ENCODE results near the gene LRRC8D. TPM values are rescaled to one million over a fixed set of nuclear protein-coding genes. Genes with fewer than 3 reads are reported as not detected.
"Not testable (repeated sequence)": the region's sequence is repeated elsewhere in the genome, so short reads cannot be mapped to it uniquely, and the experiment has no call there.

Gene LRRC8D
- total RNA-seq, 1 donor from 2014 or later = 30.6 TPM

- Histone ChIP-seq H3K36me3 (ENCODE audit: control insufficient read depth, insufficient read depth, low read length) (no peaks in the 10 kb centered on the region), H3K4me3 (ENCODE audit: low read depth, low read length) (no peak overlapping the region), H3K27me3 (ENCODE audit: control insufficient read depth, insufficient read depth, low read length) (no peaks in the 10 kb centered on the region)
- no peak for DNase-seq (ENCODE audit: low read depth)
- no peak for TF ChIP-seq CTCF (IDR thresholded peaks at IDR 0.05; ENCODE audit: insufficient read depth, low read length, poor library complexity, severe bottlenecking)
Measured at GRCh38 chr1:89917353-89917752, 96.5 kb downstream of the LRRC8D start.

- no peaks in the 10 kb centered on the region for H3K36me3 ChIP-seq (ENCODE audit: control insufficient read depth, insufficient read depth, low read length)
- H3K27me3 ChIP-seq (ENCODE audit: control insufficient read depth, insufficient read depth, low read length) = no peaks in the 10 kb centered on the region
- no peak for TF ChIP-seq CTCF (IDR thresholded peaks at IDR 0.05; ENCODE audit: insufficient read depth, low read length, poor library complexity, severe bottlenecking)
- no peak for DNase-seq (ENCODE audit: low read depth)
- no peak overlapping the region for H3K4me3 ChIP-seq (ENCODE audit: low read depth, low read length)
Measured at GRCh38 chr1:89918127-89918793, 97.4 kb downstream of the LRRC8D start.

- H3K36me3 ChIP-seq (ENCODE audit: control insufficient read depth, insufficient read depth, low read length) = no peaks in the 10 kb centered on the region
- no peak for DNase-seq (ENCODE audit: low read depth)
Measured at GRCh38 chr1:89918794-89919155, 97.9 kb downstream of the LRRC8D start.

GRCh38 chr1:89919174-89919573 is 98.3 kb downstream of the LRRC8D start:
- Histone ChIP-seq H3K36me3 (ENCODE audit: control insufficient read depth, insufficient read depth, low read length) (no peaks in the 10 kb centered on the region), H3K27me3 (ENCODE audit: control insufficient read depth, insufficient read depth, low read length) (no peaks in the 10 kb centered on the region), H3K4me3 (ENCODE audit: low read depth, low read length) (no peak overlapping the region)
- TF ChIP-seq CTCF (IDR thresholded peaks at IDR 0.05; ENCODE audit: insufficient read depth, low read length, poor library complexity, severe bottlenecking) = no peak
- DNase-seq (ENCODE audit: low read depth) = no peak

More at GRCh38 chr1:89918794-89919155, 97.9 kb downstream of the LRRC8D start:
- TF ChIP-seq CTCF (IDR thresholded peaks at IDR 0.05; ENCODE audit: insufficient read depth, low read length, poor library complexity, severe bottlenecking) = no peak
- no peak overlapping the region for H3K4me3 ChIP-seq (ENCODE audit: low read depth, low read length)
- no peaks in the 10 kb centered on the region for H3K27me3 ChIP-seq (ENCODE audit: control insufficient read depth, insufficient read depth, low read length)

DNA sequence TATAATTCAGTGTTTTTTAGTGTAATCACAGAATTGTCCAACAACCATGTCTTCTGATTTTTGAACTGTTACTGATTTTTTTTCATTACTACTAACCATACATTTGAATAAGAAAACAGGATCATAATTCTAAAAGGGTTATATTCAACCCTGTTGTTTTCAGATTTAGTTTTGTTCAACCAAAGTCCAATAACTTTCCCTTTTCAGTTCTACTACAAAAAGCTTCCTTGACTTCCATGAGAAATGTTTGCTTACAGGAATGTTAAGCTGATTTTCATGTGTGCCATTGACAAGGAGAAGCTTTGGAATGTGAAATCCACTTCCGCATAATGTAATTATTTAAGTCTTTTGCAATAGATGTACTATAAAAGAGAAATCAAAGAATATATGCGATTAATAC is 102.1 kb downstream of the LRRC8D start:
- no peaks in the 10 kb centered on the region for H3K36me3 ChIP-seq (ENCODE audit: control insufficient read depth, insufficient read depth, low read length)
- H3K4me3 ChIP-seq (ENCODE audit: low read depth, low read length) = no peak overlapping the region
- H3K27me3 ChIP-seq (ENCODE audit: control insufficient read depth, insufficient read depth, low read length) = no peaks in the 10 kb centered on the region
- TF ChIP-seq CTCF (IDR thresholded peaks at IDR 0.05; ENCODE audit: insufficient read depth, low read length, poor library complexity, severe bottlenecking) = no peak
- DNase-seq (ENCODE audit: low read depth) = no peak

- TF ChIP-seq CTCF (IDR thresholded peaks at IDR 0.05; ENCODE audit: insufficient read depth, low read length, poor library complexity, severe bottlenecking) = no peak
- Histone ChIP-seq H3K27me3 (ENCODE audit: control insufficient read depth, insufficient read depth, low read length) (no peaks in the 10 kb centered on the region), H3K4me3 (ENCODE audit: low read depth, low read length) (no peak overlapping the region), H3K36me3 (ENCODE audit: control insufficient read depth, insufficient read depth, low read length) (no peaks in the 10 kb centered on the region)
- DNase-seq (ENCODE audit: low read depth) = no peak
Measured at GRCh38 chr1:89923517-89923916, 102.7 kb downstream of the LRRC8D start.

DNA sequence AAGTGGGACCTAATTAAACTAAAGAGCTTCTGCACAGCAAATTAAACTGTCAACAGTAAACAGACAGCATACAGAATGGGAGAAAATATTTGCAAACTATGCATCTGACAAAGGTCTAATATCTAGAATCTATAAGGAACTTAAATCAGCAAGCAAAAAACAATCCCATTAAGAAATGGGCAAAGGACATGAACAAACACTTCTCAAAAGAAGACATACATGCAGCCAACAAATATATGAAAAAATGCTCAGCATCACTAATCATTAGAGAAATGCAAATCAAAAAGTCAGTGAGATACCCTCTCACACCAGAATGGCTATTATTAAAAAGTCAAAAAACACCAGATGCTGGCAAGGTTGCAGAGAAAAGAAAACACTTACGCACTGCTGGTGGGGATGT is 103.2 kb downstream of the LRRC8D start:
- not testable (repeated sequence) for H3K4me3 ChIP-seq (ENCODE audit: low read depth, low read length); H3K27me3 ChIP-seq (ENCODE audit: control insufficient read depth, insufficient read depth, low read length); H3K36me3 ChIP-seq (ENCODE audit: control insufficient read depth, insufficient read depth, low read length); DNase-seq (ENCODE audit: low read depth)
